Measurements from ENCODE around the gene SMIM30. TPM values are rescaled to one million over a fixed set of nuclear protein-coding genes. Genes with fewer than 3 reads are reported as not detected.

Gene SMIM30
- total RNA-seq, 1 experiment from 2014 or later = 47.9 TPM

DNA sequence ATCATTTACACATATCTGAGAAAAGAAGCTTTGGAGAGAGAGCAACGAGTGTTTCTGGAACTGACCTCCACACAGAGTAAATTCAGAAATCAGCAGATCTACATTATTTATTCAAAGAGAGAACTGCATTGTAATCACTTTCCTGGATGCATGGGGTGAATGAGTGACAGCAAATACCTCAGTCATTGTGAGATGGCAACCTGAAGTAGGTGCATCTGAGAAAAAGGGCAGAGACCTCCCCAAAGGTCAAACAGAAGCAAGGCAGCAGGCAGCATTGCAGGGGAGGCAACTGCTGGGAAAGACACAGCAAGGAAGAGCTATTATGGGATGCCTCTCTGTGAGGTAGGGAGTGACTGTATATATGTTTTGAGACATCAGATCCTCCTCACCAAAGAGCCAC, 26.5 kb upstream of the SMIM30 start:
- DNase-seq (ENCODE audit: low spot score) (no peak), ATAC-seq (peak; percentile 58; the same call in 1 of the 2 replicates)
- Mint-ChIP-seq H3K4me3 (no peak overlapping the region), H3K27ac (no peak overlapping the region), H3K9me3 (no peaks in the 10 kb centered on the region), H3K27me3 (ENCODE audit: low read depth) (peaks cover 4% of the 10 kb centered on the region; the same call in 1 of the 2 replicates), H3K36me3 (no peaks in the 10 kb centered on the region), H3K4me1 (peaks cover 12% of the 10 kb centered on the region)
- ChIA-PET POLR2A (no interaction called here), CTCF (no interaction called here)
- TF ChIP-seq ZNF671 (CRISPR knock-in tag; IDR thresholded peaks at IDR 0.05) = no peak
- TF ChIP-seq, protein P1, sequence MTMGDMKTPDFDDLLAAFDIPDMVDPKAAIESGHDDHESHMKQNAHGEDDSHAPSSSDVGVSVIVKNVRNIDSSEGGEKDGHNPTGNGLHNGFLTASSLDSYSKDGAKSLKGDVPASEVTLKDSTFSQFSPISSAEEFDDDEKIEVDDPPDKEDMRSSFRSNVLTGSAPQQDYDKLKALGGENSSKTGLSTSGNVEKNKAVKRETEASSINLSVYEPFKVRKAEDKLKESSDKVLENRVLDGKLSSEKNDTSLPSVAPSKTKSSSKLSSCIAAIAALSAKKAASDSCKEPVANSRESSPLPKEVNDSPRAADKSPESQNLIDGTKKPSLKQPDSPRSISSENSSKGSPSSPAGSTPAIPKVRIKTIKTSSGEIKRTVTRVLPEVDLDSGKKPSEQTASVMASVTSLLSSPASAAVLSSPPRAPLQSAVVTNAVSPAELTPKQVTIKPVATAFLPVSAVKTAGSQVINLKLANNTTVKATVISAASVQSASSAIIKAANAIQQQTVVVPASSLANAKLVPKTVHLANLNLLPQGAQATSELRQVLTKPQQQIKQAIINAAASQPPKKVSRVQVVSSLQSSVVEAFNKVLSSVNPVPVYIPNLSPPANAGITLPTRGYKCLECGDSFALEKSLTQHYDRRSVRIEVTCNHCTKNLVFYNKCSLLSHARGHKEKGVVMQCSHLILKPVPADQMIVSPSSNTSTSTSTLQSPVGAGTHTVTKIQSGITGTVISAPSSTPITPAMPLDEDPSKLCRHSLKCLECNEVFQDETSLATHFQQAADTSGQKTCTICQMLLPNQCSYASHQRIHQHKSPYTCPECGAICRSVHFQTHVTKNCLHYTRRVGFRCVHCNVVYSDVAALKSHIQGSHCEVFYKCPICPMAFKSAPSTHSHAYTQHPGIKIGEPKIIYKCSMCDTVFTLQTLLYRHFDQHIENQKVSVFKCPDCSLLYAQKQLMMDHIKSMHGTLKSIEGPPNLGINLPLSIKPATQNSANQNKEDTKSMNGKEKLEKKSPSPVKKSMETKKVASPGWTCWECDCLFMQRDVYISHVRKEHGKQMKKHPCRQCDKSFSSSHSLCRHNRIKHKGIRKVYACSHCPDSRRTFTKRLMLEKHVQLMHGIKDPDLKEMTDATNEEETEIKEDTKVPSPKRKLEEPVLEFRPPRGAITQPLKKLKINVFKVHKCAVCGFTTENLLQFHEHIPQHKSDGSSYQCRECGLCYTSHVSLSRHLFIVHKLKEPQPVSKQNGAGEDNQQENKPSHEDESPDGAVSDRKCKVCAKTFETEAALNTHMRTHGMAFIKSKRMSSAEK (CRISPR knock-in tag; IDR thresholded peaks at IDR 0.05; ENCODE audit: borderline replicate concordance) = no peak
- TF ChIP-seq NR2C2 (CRISPR knock-in tag; IDR thresholded peaks at IDR 0.05) = no peak
- TF ChIP-seq ATF6 (CRISPR knock-in tag; IDR thresholded peaks at IDR 0.05) = no peak
- TF ChIP-seq ETV6 (CRISPR knock-in tag; IDR thresholded peaks at IDR 0.05) = no peak
- TF ChIP-seq SMAD4 (CRISPR knock-in tag; IDR thresholded peaks at IDR 0.05) = no peak
- no peak for TF ChIP-seq ZNF281 (CRISPR knock-in tag; IDR thresholded peaks at IDR 0.05)
- TF ChIP-seq GRHL2 (CRISPR knock-in tag; IDR thresholded peaks at IDR 0.05; ENCODE audit: insufficient replicate concordance, severe bottlenecking) = no peak
- TF ChIP-seq, protein P2, sequence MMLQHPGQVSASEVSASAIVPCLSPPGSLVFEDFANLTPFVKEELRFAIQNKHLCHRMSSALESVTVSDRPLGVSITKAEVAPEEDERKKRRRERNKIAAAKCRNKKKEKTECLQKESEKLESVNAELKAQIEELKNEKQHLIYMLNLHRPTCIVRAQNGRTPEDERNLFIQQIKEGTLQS (CRISPR knock-in tag; conservative IDR thresholded peaks at IDR 0.05) = no peak
- TF ChIP-seq NFATC4 (CRISPR knock-in tag; IDR thresholded peaks at IDR 0.05) = no peak
- no peak for TF ChIP-seq JAZF1 (CRISPR knock-in tag; IDR thresholded peaks at IDR 0.05)
- TF ChIP-seq TEAD4 (CRISPR knock-in tag; IDR thresholded peaks at IDR 0.05) = no peak
- TF ChIP-seq, protein P3, sequence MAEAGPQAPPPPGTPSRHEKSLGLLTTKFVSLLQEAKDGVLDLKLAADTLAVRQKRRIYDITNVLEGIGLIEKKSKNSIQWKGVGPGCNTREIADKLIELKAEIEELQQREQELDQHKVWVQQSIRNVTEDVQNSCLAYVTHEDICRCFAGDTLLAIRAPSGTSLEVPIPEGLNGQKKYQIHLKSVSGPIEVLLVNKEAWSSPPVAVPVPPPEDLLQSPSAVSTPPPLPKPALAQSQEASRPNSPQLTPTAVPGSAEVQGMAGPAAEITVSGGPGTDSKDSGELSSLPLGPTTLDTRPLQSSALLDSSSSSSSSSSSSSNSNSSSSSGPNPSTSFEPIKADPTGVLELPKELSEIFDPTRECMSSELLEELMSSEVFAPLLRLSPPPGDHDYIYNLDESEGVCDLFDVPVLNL (CRISPR knock-in tag; IDR thresholded peaks at IDR 0.05; ENCODE audit: borderline replicate concordance, low read depth) = no peak
- no peak for TF ChIP-seq ELF4 (CRISPR knock-in tag; IDR thresholded peaks at IDR 0.05; ENCODE audit: low read depth)
- TF ChIP-seq, protein P4, sequence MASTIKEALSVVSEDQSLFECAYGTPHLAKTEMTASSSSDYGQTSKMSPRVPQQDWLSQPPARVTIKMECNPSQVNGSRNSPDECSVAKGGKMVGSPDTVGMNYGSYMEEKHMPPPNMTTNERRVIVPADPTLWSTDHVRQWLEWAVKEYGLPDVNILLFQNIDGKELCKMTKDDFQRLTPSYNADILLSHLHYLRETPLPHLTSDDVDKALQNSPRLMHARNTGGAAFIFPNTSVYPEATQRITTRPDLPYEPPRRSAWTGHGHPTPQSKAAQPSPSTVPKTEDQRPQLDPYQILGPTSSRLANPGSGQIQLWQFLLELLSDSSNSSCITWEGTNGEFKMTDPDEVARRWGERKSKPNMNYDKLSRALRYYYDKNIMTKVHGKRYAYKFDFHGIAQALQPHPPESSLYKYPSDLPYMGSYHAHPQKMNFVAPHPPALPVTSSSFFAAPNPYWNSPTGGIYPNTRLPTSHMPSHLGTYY (CRISPR knock-in tag; IDR thresholded peaks at IDR 0.05) = no peak
- no peak for TF ChIP-seq TEAD1 (CRISPR knock-in tag; IDR thresholded peaks at IDR 0.05)
- no peak for TF ChIP-seq ATF1 (CRISPR knock-in tag; IDR thresholded peaks at IDR 0.05)
- TF ChIP-seq RELA (CRISPR knock-in tag; IDR thresholded peaks at IDR 0.05; ENCODE audit: borderline replicate concordance) = no peak
- no peak for TF ChIP-seq CREB1 (CRISPR knock-in tag; IDR thresholded peaks at IDR 0.05)
